GM12872 (cell line): ENCODE data around the gene PGLYRP2.

ENCODE experiments used
- CTCF ChIP-seq: IDR thresholded peaks from 3 replicates; pipeline ENCODE4 v1.5.1; 2011; ENCODE audit warnings: low read depth, mild to moderate bottlenecking, low read length, moderate library complexity; ENCODE audit not compliant: insufficient read depth

PGLYRP2 gene

GRCh38 chr19:15498910-15499309, 19.6 kb upstream of the PGLYRP2 start:
- TF ChIP-seq CTCF = no peak

- no peak for TF ChIP-seq CTCF
Observed at GRCh38 chr19:15498156-15498858, 19.0 kb upstream of the PGLYRP2 start.

- no peak for TF ChIP-seq CTCF
Observed at GRCh38 chr19:15495151-15495550, 15.8 kb upstream of the PGLYRP2 start.

- TF ChIP-seq CTCF = no peak
Observed at GRCh38 chr19:15488489-15489226, 9.4 kb upstream of the PGLYRP2 start.

- no peak for TF ChIP-seq CTCF
Observed at GRCh38 chr19:15487038-15487437, 7.7 kb upstream of the PGLYRP2 start.

GRCh38 chr19:15476325-15476724, 3.0 kb downstream of the PGLYRP2 start:
- no peak for TF ChIP-seq CTCF

- TF ChIP-seq CTCF = no peak
Observed at GRCh38 chr19:15475611-15476010, 3.7 kb downstream of the PGLYRP2 start.
